Stomach (tissue), 9 donors: ENCODE results near the gene CRIM1. TPM values are rescaled to one million over a fixed set of nuclear protein-coding genes. Genes with fewer than 3 reads are reported as not detected.

Experiments
- DNase-seq, 2 donors: peaks; one replicate each; pipeline versions ENCODE4 v3.0.0 to v3.0.0-alpha.2; 2013 to 2019
- H3K27ac ChIP-seq, 5 donors: fragments of 200-600 bp in 4 of 5; sonication (generic) in 4 of 5; one replicate each; pipeline ENCODE4 v1.5.1; 2013 to 2019; ENCODE audit warnings: mild to moderate bottlenecking in 1 of 5, moderate library complexity in 1 of 5
- H3K27me3 ChIP-seq, 3 donors: fragments of 200-600 bp; sonication (generic); one replicate each; pipeline ENCODE4 v1.5.1; 2017 to 2019; ENCODE audit warnings: mixed run types in 1 of 3
- H3K36me3 ChIP-seq, 4 donors: fragments of 200-600 bp; sonication (generic); 1 replicate in 3 of 4; 2 replicates in 1 of 4; pipeline ENCODE4 v1.5.1; 2016 to 2019
- H3K4me1 ChIP-seq, 4 donors: fragments of 200-600 bp; sonication (generic); one replicate each; pipeline ENCODE4 v1.5.1; 2016 to 2019
- H3K4me3 ChIP-seq, 4 donors: fragments of 200-600 bp; sonication (generic) in 3 of 4; one replicate each; pipeline ENCODE4 v1.5.1; 2016 to 2019; ENCODE audit warnings: mild to moderate bottlenecking in 1 of 4
- H3K9me3 ChIP-seq, 4 donors: fragments of 200-600 bp; sonication (generic); one replicate each; pipeline ENCODE4 v1.5.1; 2016 to 2019
- CTCF ChIP-seq, 7 experiments: fragments of 450-650 bp in 4 of 7; fragments of 200-600 bp in 3 of 7; sonication (generic) in 3 of 7; IDR thresholded peaks; one replicate each; pipeline ENCODE4 v1.5.1; 2016 to 2019; ENCODE audit warnings: antibody characterized with exemption in 7 of 7, control low read depth in 2 of 7, mild to moderate bottlenecking in 1 of 7
- EP300 ChIP-seq: sonication (generic); formaldehyde crosslinking; IDR thresholded peaks from one replicate; pipeline ENCODE4 v1.6.1; 2017; ENCODE audit warnings: antibody characterized with exemption
- POLR2A ChIP-seq, 4 donors: fragments of 450-650 bp; IDR thresholded peaks; one replicate each; pipeline ENCODE4 v1.6.1; 2016; ENCODE audit warnings: antibody characterized with exemption in 4 of 4, control low read depth in 2 of 4, mild to moderate bottlenecking in 1 of 4, moderate library complexity in 1 of 4
- POLR2AphosphoS5 ChIP-seq, 3 donors: sonication (generic); formaldehyde crosslinking; IDR thresholded peaks; one replicate each; pipeline ENCODE4 v1.6.1; 2016; ENCODE audit warnings: antibody characterized with exemption in 3 of 3
- WGBS, 5 donors: extraction: QIAGEN DNeasy Blood & Tissue Kit in 3 of 5; methylation state at CpG; one replicate each; pipeline versions ENCODE4 v1.1.5 to v1.1.7; 2013 to 2018; 5-methylcytosine and 5-hydroxymethylcytosine counted together
- intact Hi-C: fragments of 100-400 bp; cut with DNase I; formaldehyde crosslinking; loops from one replicate; pipeline ENCODE4 v1.15.1; 2023; ENCODE audit warnings: low total_unique reads
- polyA plus RNA-seq, 3 donors: library from polyadenylated mRNA; stranded (reverse); fragments of 200-250 nt; gene quantifications; one replicate each; pipeline ENCODE4 v1.2.3, GENCODE V29; 2013
- total RNA-seq, 5 donors: library from RNA; depleted of rRNA; stranded (reverse); fragments of >200 nt; gene quantifications; one replicate each; pipeline versions ENCODE4 v1.1.0 to v1.2.3, GENCODE V29; 2014 to 2016
- donor health status: healthy with polysubstance abuse.
- donor health status: Bipolar disorder and iron deficiency.
- donor health status: healthy.

Gene CRIM1
- total and polyA plus RNA-seq, 8 donors, result 3.1 to 158 (median 50.7) TPM

- H3K9me3 ChIP-seq, result no peaks in the 10 kb centered on the region
- peaks cover 0 to 28% (median 22%) of the 10 kb centered on the region in 4 donors for H3K36me3 ChIP-seq
- no peak overlapping the region for H3K4me3 ChIP-seq
- peaks cover 2 to 41% (median 13%) of the 10 kb centered on the region in 4 donors for H3K4me1 ChIP-seq
- DNase-seq, result no peak
- H3K27me3 ChIP-seq, result no peaks in the 10 kb centered on the region
- 91 to 97% (median 93%) methylated on average over 4 of the region's 4 CpGs for WGBS, 5 donors
- TF ChIP-seq EP300 (no peak), POLR2AphosphoS5 (IDR thresholded peaks at IDR 0.05) (no peak), POLR2A (IDR thresholded peaks at IDR 0.05) (no peak)
- H3K27ac ChIP-seq, result no peak overlapping the region
- intact Hi-C loops, result no loop called here
Observed at GRCh38 chr2:36466135-36466534, 110.6 kb downstream of the CRIM1 start.

GRCh38 chr2:36468463-36469105, 113.0 kb downstream of the CRIM1 start:
- TF ChIP-seq POLR2AphosphoS5 (IDR thresholded peaks at IDR 0.05) (no peak), EP300 (no peak), POLR2A (IDR thresholded peaks at IDR 0.05) (no peak), CTCF (IDR thresholded peaks at IDR 0.05) (no peak)
- DNase-seq, result peak in 1 of 2 donors; percentile 64
- H3K9me3 ChIP-seq, result no peaks in the 10 kb centered on the region
- peaks cover 0 to 32% (median 22%) of the 10 kb centered on the region in 4 donors for H3K36me3 ChIP-seq
- 64 to 73% (median 67%) methylated on average over 10 of the region's 10 CpGs for WGBS, 5 donors
- H3K4me3 ChIP-seq, result no peak overlapping the region
- intact Hi-C loops, result no loop called here
- H3K4me1 ChIP-seq, result peaks cover 0 to 21% (median 4%) of the 10 kb centered on the region in 4 donors
- H3K27ac ChIP-seq, result peak overlapping the region in 1 of 5 donors; percentile 22
- H3K27me3 ChIP-seq, result no peaks in the 10 kb centered on the region

GRCh38 chr2:36469106-36469477, 113.5 kb downstream of the CRIM1 start:
- Histone ChIP-seq H3K36me3 (peaks cover 0 to 27% (median 21%) of the 10 kb centered on the region in 4 donors), H3K4me1 (peaks cover 0 to 17% (median 4%) of the 10 kb centered on the region in 4 donors), H3K4me3 (no peak overlapping the region), H3K27ac (peak overlapping the region in 1 of 5 donors; percentile 22), H3K9me3 (peaks cover 0 to 3% (median 0%) of the 10 kb centered on the region in 4 donors), H3K27me3 (no peaks in the 10 kb centered on the region)
- no peak for TF ChIP-seq POLR2AphosphoS5 (IDR thresholded peaks at IDR 0.05)
- TF ChIP-seq EP300, result no peak
- TF ChIP-seq CTCF (IDR thresholded peaks at IDR 0.05), result no peak
- no peak for TF ChIP-seq POLR2A (IDR thresholded peaks at IDR 0.05)
- 80 to 96% (median 89%) methylated on average over 1 of the region's 1 CpG for WGBS, 5 donors
- intact Hi-C loops, result no loop called here
- no peak for DNase-seq

GRCh38 chr2:36469710-36470109, 114.1 kb downstream of the CRIM1 start:
- peaks cover 0 to 21% (median 16%) of the 10 kb centered on the region in 4 donors for H3K36me3 ChIP-seq
- H3K4me1 ChIP-seq, result peaks cover 0 to 17% (median 4%) of the 10 kb centered on the region in 4 donors
- TF ChIP-seq POLR2A (IDR thresholded peaks at IDR 0.05) (no peak), CTCF (IDR thresholded peaks at IDR 0.05) (no peak)
- H3K27ac ChIP-seq, result peak overlapping the region in 1 of 5 donors; percentile 22
- intact Hi-C loops, result no loop called here
- H3K4me3 ChIP-seq, result no peak overlapping the region
- WGBS, 5 donors, result 61 to 83% (median 77%) methylated on average over 3 of the region's 3 CpGs
- H3K9me3 ChIP-seq, result peaks cover 0 to 10% (median 6%) of the 10 kb centered on the region in 4 donors
- no peaks in the 10 kb centered on the region for H3K27me3 ChIP-seq
- no peak for DNase-seq

GRCh38 chr2:36473230-36473629, 117.7 kb downstream of the CRIM1 start:
- Histone ChIP-seq H3K27me3 (no peaks in the 10 kb centered on the region), H3K27ac (no peak overlapping the region), H3K36me3 (peaks cover 8 to 20% (median 12%) of the 10 kb centered on the region in 4 donors), H3K4me3 (no peak overlapping the region), H3K4me1 (peaks cover 0 to 20% (median 10%) of the 10 kb centered on the region in 4 donors), H3K9me3 (peaks cover 4 to 28% (median 14%) of the 10 kb centered on the region in 4 donors)
- no peak for DNase-seq
- TF ChIP-seq POLR2A (IDR thresholded peaks at IDR 0.05) (no peak), POLR2AphosphoS5 (IDR thresholded peaks at IDR 0.05) (no peak), EP300 (no peak), CTCF (IDR thresholded peaks at IDR 0.05) (no peak)
- intact Hi-C loops, result no loop called here
- 82 to 94% (median 88%) methylated on average over 2 of the region's 2 CpGs for WGBS, 5 donors
